Nephron (organoid): ENCODE data around the gene MPEG1.

ENCODE experiments used
- H3K27ac Mint-ChIP-seq, 3 experiments: 2 replicates each; pipeline ENCODE4 v1.8.0; 2020; ENCODE audit warnings: mixed read lengths in 3 of 3, mild to moderate bottlenecking in 2 of 3, moderate library complexity in 1 of 3
- H3K27me3 Mint-ChIP-seq: 2 replicates; pipeline ENCODE4 v1.8.0; 2021; ENCODE audit warnings: low read depth, mild to moderate bottlenecking, moderate library complexity, mixed read lengths
- H3K36me3 Mint-ChIP-seq: 2 replicates; pipeline ENCODE4 v1.8.0; 2020; ENCODE audit warnings: low read depth, mixed read lengths
- H3K4me1 Mint-ChIP-seq: 2 replicates; pipeline ENCODE4 v1.8.0; 2020; ENCODE audit warnings: mixed read lengths
- H3K4me3 Mint-ChIP-seq, 3 experiments: 2 replicates each; pipeline ENCODE4 v1.8.0; 2020; ENCODE audit warnings: mild to moderate bottlenecking in 3 of 3, mixed read lengths in 3 of 3, moderate library complexity in 2 of 3
- H3K9me3 Mint-ChIP-seq: 2 replicates; pipeline ENCODE4 v1.8.0; 2020; ENCODE audit warnings: mixed read lengths
- CTCF ChIP-seq, 3 experiments: fragments of 200-600 bp; sonication (generic); IDR thresholded peaks; one replicate each; pipeline ENCODE4 v1.5.0; 2021; ENCODE audit warnings: antibody characterized with exemption in 3 of 3; ENCODE audit not compliant: unreplicated experiment in 3 of 3

The MPEG1 gene

DNA sequence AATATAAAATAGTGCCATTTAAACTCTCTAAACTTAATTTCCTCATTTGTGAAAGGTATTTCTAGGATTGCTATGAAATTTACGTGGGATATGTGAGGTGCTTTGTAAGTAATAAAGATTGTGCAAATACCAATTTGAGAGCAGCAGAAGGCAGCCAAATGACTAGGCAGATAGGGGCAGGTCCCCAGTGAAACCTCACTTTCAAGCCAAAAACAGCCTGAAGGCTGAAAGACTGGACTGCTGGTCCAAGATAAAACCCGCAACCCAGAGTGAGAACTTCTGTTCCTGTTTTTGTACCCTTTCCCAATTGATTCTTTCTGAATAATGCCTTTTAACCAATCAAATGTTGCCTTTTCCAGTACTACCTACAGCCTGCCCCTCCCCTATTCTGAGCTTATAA lies 33.6 kb downstream of the MPEG1 start:
- no peak overlapping the region for H3K4me3 Mint-ChIP-seq
- no peaks in the 10 kb centered on the region for H3K9me3 Mint-ChIP-seq
- peaks cover 59% of the 10 kb centered on the region for H3K36me3 Mint-ChIP-seq
- H3K27ac Mint-ChIP-seq = no peak overlapping the region
- no peaks in the 10 kb centered on the region for H3K27me3 Mint-ChIP-seq
- no peak for TF ChIP-seq CTCF (IDR thresholded peaks at IDR 0.05; ENCODE audit: unreplicated experiment in 3 of 3)
- H3K4me1 Mint-ChIP-seq = peaks cover 51% of the 10 kb centered on the region

GRCh38 chr11:59178402-59178801 lies 34.3 kb downstream of the MPEG1 start:
- Mint-ChIP-seq H3K27ac (peak overlapping the region; percentile 66 to 81 (median 74)), H3K36me3 (peaks cover 54% of the 10 kb centered on the region), H3K4me1 (peaks cover 51% of the 10 kb centered on the region), H3K27me3 (no peaks in the 10 kb centered on the region), H3K4me3 (no peak overlapping the region), H3K9me3 (no peaks in the 10 kb centered on the region)
- no peak for TF ChIP-seq CTCF (IDR thresholded peaks at IDR 0.05; ENCODE audit: unreplicated experiment in 3 of 3)

GRCh38 chr11:59176330-59176729 lies 36.4 kb downstream of the MPEG1 start:
- Mint-ChIP-seq H3K9me3 (no peaks in the 10 kb centered on the region), H3K36me3 (peaks cover 35% of the 10 kb centered on the region), H3K4me1 (peaks cover 49% of the 10 kb centered on the region), H3K27ac (peak overlapping the region in 1 of 3 experiments; percentile 96), H3K4me3 (no peak overlapping the region), H3K27me3 (no peaks in the 10 kb centered on the region)
- no peak for TF ChIP-seq CTCF (IDR thresholded peaks at IDR 0.05; ENCODE audit: unreplicated experiment in 3 of 3)

DNA sequence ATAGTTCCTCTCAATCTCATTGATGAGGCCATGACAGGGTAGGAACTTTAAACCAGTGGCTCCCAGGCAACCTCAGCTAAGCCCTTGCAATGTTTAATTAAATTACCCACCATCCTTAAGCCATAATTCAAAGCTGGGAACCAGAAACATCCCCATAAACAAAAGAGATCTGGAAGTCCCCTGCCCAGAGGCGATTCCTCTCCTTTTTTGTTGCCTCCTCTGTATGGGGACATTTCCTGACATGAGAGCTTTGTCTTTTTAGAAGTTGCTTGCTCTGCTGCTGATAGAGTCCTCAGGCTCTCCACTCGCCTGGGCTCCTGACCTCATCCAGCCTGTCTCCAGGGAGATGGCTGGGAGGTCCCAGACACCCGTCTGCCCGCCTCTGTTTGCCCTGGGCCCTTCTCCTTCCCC lies 37.6 kb downstream of the MPEG1 start:
- peaks cover 41% of the 10 kb centered on the region for H3K4me1 Mint-ChIP-seq
- no peaks in the 10 kb centered on the region for H3K9me3 Mint-ChIP-seq
- TF ChIP-seq CTCF (IDR thresholded peaks at IDR 0.05; ENCODE audit: unreplicated experiment in 3 of 3) = no peak
- H3K27ac Mint-ChIP-seq = peak overlapping the region; percentile 71 to 96 (median 83)
- H3K36me3 Mint-ChIP-seq = peaks cover 27% of the 10 kb centered on the region
- peak overlapping the region; percentile 93 to 98 (median 96) for H3K4me3 Mint-ChIP-seq
- no peaks in the 10 kb centered on the region for H3K27me3 Mint-ChIP-seq

DNA sequence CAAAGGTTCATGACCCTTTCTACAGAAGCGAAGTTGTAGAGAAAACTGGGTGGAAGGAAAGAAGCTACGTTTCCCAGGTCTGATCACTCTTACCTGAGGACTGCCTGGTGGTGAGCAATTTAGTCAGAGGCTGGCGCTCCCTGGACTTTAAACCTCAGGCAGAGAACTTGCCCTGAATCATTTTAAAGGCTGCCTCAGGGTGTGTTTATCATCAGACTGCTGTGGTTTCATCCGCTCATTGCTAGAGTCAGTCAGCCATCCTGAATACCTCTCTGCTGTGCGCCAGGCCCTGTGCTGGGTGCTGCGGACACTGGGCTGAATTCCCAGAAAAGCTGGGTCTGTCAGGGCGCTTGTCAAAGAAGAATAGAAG lies 38.1 kb downstream of the MPEG1 start:
- H3K9me3 Mint-ChIP-seq = no peaks in the 10 kb centered on the region
- peak overlapping the region; percentile 93 to 98 (median 96) for H3K4me3 Mint-ChIP-seq
- H3K27me3 Mint-ChIP-seq = no peaks in the 10 kb centered on the region
- H3K36me3 Mint-ChIP-seq = peaks cover 24% of the 10 kb centered on the region
- TF ChIP-seq CTCF (IDR thresholded peaks at IDR 0.05; ENCODE audit: unreplicated experiment in 3 of 3) = no peak
- H3K27ac Mint-ChIP-seq = peak overlapping the region; percentile 71 to 96 (median 83)
- H3K4me1 Mint-ChIP-seq = peaks cover 41% of the 10 kb centered on the region

DNA sequence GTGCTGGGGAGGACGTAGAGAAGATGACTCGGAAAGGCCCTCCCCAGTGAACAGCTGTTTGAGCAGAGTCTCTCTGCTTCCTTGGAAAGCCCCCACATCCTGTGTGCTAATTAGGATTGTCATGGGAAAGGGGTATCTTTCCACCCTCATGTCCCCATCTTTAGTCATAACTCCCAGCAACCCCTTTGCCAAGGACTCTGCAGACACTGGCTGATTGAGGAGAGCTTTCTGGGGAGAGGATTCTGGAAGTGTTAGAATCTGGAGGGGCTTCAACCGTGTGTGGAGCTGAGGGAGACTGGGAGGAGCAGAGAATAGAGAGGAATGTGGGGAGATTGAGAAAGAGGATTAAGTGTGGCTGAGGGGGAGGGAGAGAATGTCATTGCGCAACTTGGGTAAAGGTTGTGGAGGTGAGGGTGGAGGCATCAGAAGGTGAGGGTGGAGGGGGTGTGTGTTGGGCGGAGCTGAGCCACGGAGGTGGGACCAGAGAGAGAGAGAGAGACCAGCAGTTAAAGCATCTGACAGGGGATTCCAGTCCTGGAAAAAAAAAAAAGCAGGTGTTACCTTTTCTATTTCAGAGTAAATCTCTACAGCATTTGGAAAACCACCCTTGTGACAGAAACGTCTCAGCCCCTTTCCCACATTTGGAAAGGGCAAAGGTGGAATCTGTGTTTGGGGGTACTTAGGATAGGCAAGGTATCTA lies 38.6 kb downstream of the MPEG1 start:
- TF ChIP-seq CTCF (IDR thresholded peaks at IDR 0.05; ENCODE audit: unreplicated experiment in 3 of 3) = no peak
- no peaks in the 10 kb centered on the region for H3K9me3 Mint-ChIP-seq
- H3K4me3 Mint-ChIP-seq = peak overlapping the region; percentile 93 to 98 (median 96)
- no peaks in the 10 kb centered on the region for H3K27me3 Mint-ChIP-seq
- peaks cover 20% of the 10 kb centered on the region for H3K36me3 Mint-ChIP-seq
- peaks cover 41% of the 10 kb centered on the region for H3K4me1 Mint-ChIP-seq
- peak overlapping the region; percentile 71 to 96 (median 92) for H3K27ac Mint-ChIP-seq
